ENCODE measurements around the gene TUNAR.
A peak's percentile ranks its signal among the peaks of the same experiment; 100 is the strongest.

TUNAR gene

DNA sequence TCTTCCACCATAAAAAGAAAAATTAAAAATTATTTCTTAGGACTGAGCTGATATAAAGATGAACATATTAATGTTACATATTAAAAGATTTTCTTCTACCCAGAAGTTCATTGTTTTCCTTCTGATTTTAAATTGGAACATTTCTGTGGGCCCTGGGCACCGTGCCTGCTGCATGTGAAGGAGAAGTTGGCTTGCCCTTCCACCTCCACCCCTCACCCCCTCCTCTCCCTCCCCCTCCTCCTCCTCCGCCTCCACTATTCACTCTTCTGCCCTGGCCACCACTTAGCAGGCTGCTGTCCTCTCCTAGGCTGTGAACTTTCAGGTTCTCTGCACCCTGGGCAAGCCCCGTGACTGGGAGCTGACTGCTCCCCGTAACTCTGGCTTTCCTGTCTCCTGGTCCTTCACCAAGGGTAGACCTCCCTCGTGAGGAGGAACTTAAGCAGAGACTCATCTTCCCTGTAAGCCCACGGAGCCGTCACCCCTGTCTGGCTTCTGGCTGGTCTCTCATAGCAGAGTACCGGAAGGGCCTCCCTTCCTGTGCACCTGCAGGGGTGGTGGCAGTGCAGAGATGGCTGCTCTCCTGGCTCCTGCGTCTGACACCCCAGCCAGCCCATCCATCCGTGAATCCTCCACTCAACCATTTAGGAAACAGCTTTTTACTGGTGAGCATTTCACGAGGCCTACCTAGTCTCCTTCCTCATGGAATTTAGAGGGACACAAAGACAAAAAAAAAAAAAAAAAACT lies 12.8 kb downstream of the TUNAR start:
- H3K4me2 ChIP-seq (ENCODE audit: low read length): peak overlapping the region; percentile 49; the same call in 1 of the 2 replicates
- H3K36me3 ChIP-seq (ENCODE audit: insufficient read depth, low read length): no peaks in the 10 kb centered on the region
- H3K4me1 ChIP-seq (ENCODE audit: insufficient read depth, low read length, severe bottlenecking): peaks cover 18% of the 10 kb centered on the region
- no peak overlapping the region for H3K9ac ChIP-seq (ENCODE audit: low read length)
- no peaks in the 10 kb centered on the region for H4K20me1 ChIP-seq (ENCODE audit: insufficient read depth, low read length)
- no peaks in the 10 kb centered on the region for H3K9me3 ChIP-seq (ENCODE audit: low read length)
- H3K27ac ChIP-seq (ENCODE audit: low read depth, low read length, poor library complexity, severe bottlenecking): peak overlapping the region; percentile 35
- no peak overlapping the region for H3K4me3 ChIP-seq (ENCODE audit: low read depth, low read length, poor library complexity, severe bottlenecking)
- H3K9me2 ChIP-seq (ENCODE audit: low read depth, low read length): no peaks in the 10 kb centered on the region
- H3K27me3 ChIP-seq (ENCODE audit: insufficient read depth, low read length): peaks cover 5% of the 10 kb centered on the region; the same call in 1 of the 2 replicates
- no peaks in the 10 kb centered on the region for H3K79me2 ChIP-seq (ENCODE audit: insufficient read depth, low read length)
- no peak overlapping the region for H2AFZ ChIP-seq (ENCODE audit: low read length)
- H3F3A ChIP-seq (ENCODE audit: insufficient read depth, low read length): no peaks in the 10 kb centered on the region
- TF ChIP-seq, protein P1, sequence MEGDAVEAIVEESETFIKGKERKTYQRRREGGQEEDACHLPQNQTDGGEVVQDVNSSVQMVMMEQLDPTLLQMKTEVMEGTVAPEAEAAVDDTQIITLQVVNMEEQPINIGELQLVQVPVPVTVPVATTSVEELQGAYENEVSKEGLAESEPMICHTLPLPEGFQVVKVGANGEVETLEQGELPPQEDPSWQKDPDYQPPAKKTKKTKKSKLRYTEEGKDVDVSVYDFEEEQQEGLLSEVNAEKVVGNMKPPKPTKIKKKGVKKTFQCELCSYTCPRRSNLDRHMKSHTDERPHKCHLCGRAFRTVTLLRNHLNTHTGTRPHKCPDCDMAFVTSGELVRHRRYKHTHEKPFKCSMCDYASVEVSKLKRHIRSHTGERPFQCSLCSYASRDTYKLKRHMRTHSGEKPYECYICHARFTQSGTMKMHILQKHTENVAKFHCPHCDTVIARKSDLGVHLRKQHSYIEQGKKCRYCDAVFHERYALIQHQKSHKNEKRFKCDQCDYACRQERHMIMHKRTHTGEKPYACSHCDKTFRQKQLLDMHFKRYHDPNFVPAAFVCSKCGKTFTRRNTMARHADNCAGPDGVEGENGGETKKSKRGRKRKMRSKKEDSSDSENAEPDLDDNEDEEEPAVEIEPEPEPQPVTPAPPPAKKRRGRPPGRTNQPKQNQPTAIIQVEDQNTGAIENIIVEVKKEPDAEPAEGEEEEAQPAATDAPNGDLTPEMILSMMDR (IDR thresholded peaks at IDR 0.05; ENCODE audit: low read length): no peak
- TF ChIP-seq EZH2 (IDR thresholded peaks at IDR 0.05; ENCODE audit: borderline replicate concordance, low read length): no peak

DNA sequence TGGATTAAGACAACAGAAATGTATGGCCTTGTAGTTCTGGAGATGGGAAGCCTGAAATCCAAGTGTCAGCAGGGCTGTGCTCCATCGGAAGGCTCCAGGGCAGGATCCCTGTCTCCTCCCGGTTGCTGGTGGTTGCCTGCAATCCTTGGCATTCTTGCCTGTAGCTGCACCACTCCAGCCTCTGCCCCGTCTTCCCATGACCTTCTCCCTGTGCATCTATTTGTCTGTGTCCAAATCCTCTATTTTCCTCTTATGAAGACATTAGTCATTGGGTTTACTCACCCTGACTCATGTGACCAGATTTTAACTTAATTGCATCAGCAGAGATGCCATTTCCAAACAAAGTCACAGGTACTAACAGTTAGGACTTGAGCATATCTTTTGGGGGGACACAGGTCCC lies 15.1 kb downstream of the TUNAR start:
- Histone ChIP-seq H3K9me2 (ENCODE audit: low read depth, low read length) (no peaks in the 10 kb centered on the region), H3K4me2 (ENCODE audit: low read length) (no peak overlapping the region), H3K4me3 (ENCODE audit: low read depth, low read length, poor library complexity, severe bottlenecking) (no peak overlapping the region), H3K27me3 (ENCODE audit: insufficient read depth, low read length) (peaks cover 5% of the 10 kb centered on the region; the same call in 1 of the 2 replicates), H3K9ac (ENCODE audit: low read length) (no peak overlapping the region), H3K4me1 (ENCODE audit: insufficient read depth, low read length, severe bottlenecking) (peaks cover 18% of the 10 kb centered on the region), H3K27ac (ENCODE audit: low read depth, low read length, poor library complexity, severe bottlenecking) (no peak overlapping the region), H3F3A (ENCODE audit: insufficient read depth, low read length) (no peaks in the 10 kb centered on the region), H2AFZ (ENCODE audit: low read length) (no peak overlapping the region), H4K20me1 (ENCODE audit: insufficient read depth, low read length) (no peaks in the 10 kb centered on the region), H3K79me2 (ENCODE audit: insufficient read depth, low read length) (no peaks in the 10 kb centered on the region), H3K36me3 (ENCODE audit: insufficient read depth, low read length) (no peaks in the 10 kb centered on the region), H3K9me3 (ENCODE audit: low read length) (no peaks in the 10 kb centered on the region)
- TF ChIP-seq EZH2 (IDR thresholded peaks at IDR 0.05; ENCODE audit: borderline replicate concordance, low read length): no peak
- TF ChIP-seq, protein P1 (IDR thresholded peaks at IDR 0.05; ENCODE audit: low read length): no peak

DNA sequence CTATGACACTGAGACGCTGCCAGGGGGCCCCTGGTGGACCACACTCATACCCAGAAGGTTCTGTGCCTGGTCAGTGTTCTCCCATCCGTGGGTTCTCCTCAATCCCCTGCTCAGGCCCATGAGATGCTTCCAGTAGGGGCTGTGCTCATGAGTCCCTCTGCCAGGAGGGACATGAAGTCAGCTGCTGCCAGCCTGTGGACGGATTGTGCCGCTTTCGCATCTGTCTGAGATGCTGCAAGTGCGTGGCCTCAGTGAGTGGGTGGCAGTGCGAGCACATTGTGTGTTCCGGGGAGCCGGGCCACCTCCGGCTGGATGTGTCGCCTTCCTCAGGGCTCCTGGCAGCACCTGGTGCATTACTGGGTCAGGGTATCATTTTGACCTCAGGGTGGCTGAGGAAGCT lies 15.5 kb downstream of the TUNAR start:
- H3K36me3 ChIP-seq (ENCODE audit: insufficient read depth, low read length): no peaks in the 10 kb centered on the region
- no peak overlapping the region for H3K9ac ChIP-seq (ENCODE audit: low read length)
- no peak overlapping the region for H3K4me2 ChIP-seq (ENCODE audit: low read length)
- no peaks in the 10 kb centered on the region for H3F3A ChIP-seq (ENCODE audit: insufficient read depth, low read length)
- no peak overlapping the region for H2AFZ ChIP-seq (ENCODE audit: low read length)
- H3K79me2 ChIP-seq (ENCODE audit: insufficient read depth, low read length): no peaks in the 10 kb centered on the region
- no peak overlapping the region for H3K27ac ChIP-seq (ENCODE audit: low read depth, low read length, poor library complexity, severe bottlenecking)
- H3K27me3 ChIP-seq (ENCODE audit: insufficient read depth, low read length): peaks cover 5% of the 10 kb centered on the region; the same call in 1 of the 2 replicates
- H3K9me3 ChIP-seq (ENCODE audit: low read length): no peaks in the 10 kb centered on the region
- no peaks in the 10 kb centered on the region for H3K9me2 ChIP-seq (ENCODE audit: low read depth, low read length)
- no peak overlapping the region for H3K4me3 ChIP-seq (ENCODE audit: low read depth, low read length, poor library complexity, severe bottlenecking)
- TF ChIP-seq, protein P1 (IDR thresholded peaks at IDR 0.05; ENCODE audit: low read length): no peak
- TF ChIP-seq EZH2 (IDR thresholded peaks at IDR 0.05; ENCODE audit: borderline replicate concordance, low read length): no peak
- H4K20me1 ChIP-seq (ENCODE audit: insufficient read depth, low read length): no peaks in the 10 kb centered on the region
- H3K4me1 ChIP-seq (ENCODE audit: insufficient read depth, low read length, severe bottlenecking): peaks cover 18% of the 10 kb centered on the region

Measured in OCI-LY1 (cell line).